HG03521 (cell line): Measurements from ENCODE around the gene NUB1.

Experiments used
- ATAC-seq: cut with Tn5 transposase; IDR thresholded peaks from one replicate; pipeline ENCODE4 v1.9.1; 2021; ENCODE audit warnings: mild to moderate bottlenecking, moderate library complexity; ENCODE audit not compliant: unreplicated experiment

Gene NUB1

DNA sequence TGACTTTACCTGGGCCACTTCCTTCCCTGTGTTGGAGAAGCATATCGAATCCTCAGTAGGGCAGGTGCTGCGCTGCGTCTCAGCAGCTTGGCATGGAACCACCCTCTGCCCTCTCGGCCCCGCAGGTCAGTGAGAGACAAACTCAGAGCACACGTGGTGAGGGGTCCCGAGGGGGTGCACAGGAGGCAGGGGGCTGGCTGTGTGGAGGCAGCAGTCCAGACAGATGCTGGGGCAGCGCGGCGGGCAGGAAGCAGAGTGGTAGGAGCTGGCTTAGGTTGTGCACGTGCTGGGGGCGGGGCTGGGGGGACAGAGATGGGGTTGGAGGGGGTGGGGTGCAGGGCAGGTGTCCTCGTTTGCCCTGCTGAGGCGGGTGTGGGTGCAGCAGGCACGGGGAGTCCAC is 33.1 kb downstream of the NUB1 start:
- no peak for ATAC-seq

DNA sequence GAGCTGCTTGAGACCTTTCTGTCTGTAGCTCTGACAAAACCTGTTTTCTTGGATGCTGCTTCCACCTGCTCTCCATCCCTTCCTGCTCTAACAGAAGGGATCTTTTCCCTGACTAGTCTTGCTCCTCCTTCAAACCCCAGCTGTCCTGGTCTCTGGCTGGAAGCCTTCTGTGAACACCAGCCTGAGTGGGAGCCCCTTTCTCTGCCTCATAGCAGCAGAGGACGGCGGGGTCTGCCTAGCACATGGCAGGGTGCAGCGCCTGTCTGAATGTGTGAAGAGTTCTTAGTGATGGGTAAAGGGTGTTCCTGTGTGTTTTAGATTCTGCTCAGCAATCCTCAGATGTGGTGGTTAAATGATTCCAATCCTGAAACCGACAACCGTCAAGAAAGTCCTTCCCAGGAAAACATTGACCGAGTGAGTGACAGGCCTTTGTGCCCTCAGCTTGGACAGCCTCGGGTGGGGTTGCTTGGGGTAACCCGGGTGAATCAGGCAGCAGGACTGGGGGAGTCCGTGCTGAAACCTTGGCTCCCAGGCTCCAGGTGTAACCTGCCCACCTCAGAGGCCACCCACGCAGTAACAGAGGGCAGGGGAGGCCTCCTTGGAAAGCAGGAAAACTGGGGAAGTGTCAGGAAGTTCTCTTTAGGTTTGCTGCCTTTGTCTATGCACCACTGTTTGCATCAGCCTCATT is 34.1 kb downstream of the NUB1 start:
- ATAC-seq, result no peak

DNA sequence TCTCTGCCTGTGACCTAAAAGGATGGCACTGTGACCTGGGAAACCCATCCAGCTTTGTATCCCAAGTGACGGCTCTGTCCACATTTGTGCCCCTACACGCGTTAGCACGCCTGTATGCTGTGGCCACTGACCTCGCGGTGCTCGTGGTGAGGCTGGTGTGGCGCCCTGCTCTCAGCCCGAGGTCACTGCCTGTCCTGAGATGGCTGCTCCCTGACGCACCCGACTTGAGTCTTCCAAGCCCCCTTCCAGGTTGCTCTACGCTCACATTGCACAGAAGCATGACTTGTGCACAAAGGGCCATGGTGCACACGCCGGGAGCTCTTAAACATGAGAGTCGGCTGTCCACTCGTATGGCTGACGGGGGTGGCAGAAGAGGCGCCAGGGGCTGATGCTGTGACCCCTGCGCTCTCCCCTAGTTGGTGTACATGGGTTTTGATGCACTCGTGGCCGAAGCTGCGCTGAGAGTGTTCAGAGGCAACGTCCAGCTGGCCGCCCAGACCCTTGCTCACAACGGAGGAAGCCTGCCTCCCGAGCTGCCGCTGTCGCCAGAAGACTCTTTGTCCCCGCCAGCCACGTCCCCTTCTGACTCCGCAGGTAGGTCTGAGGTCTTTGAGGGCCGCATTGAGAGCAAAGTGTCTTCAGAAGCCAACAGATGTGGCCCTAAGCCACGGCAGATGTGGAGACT is 34.7 kb downstream of the NUB1 start:
- ATAC-seq, result no peak

DNA sequence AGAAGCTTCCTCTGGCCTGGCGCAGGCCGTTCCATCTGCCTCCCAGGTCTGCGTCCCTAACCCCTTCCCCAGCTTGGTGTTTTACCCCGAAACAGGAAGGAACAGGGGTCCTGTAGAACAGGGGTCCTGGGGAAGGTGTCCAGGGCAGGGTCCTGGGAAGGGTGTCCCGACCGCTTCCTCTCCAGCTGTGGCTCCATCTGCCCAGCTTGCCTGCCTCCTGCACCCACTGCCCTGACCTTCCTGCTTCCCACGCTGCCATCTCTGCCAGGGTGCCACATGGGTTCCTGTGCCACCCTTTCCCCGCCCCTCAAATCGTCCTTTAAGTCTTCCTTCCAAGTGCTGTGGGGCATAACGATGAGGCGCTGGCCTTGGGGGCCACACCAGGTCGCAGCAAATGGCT is 35.8 kb downstream of the NUB1 start:
- no peak for ATAC-seq

- no peak for ATAC-seq
These were observed 36.4 kb downstream of the NUB1 start for GRCh38 chr7:151378011-151378410.

DNA sequence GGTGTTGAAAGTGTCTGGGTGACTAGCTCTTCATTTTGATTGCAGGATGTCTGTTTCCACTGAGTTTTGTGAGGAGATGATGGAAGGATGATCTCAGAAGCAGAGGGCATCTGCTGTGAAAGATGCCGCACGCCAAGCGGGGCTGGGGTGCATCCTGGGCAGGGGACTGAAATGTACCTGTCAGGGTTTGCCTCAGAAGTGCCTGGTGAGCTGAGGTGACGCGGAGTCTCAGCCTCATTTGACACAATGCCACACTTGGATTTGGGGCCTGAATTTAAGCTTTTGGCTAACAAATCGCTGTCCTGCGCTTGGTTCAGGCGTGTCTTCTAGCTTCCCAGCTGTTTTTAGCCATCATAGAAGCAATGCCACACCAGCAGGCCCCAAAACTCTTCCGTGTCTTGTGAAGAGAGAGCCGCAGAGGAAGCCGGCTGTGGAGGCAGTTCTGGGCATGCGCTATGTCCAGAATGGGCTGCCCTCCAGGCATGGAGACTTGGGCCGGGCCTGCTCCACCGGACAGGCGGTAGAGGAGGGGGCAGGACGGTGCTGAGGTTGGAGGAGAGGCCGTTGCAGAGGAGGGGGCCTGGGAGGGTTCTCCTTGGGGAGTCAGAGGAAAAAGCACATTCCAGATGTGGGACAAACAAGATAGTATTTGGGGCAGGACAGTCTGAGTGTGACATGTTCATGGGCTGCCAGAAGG is 37.0 kb downstream of the NUB1 start:
- no peak for ATAC-seq

DNA sequence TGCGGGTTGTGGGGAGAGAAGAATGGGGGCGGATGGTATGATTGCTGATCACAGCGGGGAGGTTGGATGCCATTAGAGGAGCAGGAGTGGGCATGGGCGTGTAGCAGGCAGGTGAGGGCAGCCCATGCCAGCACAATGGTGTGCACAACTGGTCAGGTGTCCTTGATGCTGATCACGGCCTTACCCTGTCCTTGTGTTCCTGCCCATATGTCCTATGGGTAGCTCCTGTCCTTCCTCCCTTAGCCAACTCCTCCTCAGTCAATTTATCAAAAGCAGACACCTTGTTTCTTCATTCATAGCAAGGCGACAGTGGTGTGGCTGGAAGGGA is 37.5 kb downstream of the NUB1 start:
- ATAC-seq, result no peak

DNA sequence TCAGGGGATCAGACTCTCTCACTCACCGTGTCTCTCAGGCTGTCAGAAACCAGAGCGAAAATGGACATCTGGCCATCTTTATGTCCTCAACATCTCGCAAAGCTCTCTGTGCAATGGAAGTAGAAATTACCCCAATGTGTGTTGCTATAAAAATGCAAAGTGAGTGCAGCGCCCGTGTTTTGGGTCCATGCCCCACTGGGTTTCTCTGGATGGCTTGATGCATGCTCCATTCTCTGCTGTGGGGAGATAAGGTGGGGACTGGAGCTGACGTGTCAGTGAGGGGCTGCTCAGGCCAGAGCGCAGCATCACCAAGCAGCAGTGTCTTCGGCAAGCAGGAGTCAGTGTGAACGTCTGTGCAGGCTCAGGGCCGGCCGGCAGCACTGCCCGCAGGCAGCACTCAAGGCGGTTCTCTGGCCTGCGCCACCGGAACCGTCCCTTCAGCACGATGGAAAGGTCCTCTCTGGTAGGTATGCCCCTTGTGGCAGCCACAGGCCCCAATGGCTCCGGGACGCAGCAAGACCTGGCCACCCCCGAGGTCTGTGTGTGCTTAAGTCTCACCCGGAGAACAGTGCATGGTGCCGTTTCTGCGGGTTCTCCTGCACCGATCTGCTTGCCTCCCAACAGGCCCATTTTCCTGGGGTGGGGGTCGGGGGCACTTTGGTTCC is 38.1 kb downstream of the NUB1 start:
- no peak for ATAC-seq

DNA sequence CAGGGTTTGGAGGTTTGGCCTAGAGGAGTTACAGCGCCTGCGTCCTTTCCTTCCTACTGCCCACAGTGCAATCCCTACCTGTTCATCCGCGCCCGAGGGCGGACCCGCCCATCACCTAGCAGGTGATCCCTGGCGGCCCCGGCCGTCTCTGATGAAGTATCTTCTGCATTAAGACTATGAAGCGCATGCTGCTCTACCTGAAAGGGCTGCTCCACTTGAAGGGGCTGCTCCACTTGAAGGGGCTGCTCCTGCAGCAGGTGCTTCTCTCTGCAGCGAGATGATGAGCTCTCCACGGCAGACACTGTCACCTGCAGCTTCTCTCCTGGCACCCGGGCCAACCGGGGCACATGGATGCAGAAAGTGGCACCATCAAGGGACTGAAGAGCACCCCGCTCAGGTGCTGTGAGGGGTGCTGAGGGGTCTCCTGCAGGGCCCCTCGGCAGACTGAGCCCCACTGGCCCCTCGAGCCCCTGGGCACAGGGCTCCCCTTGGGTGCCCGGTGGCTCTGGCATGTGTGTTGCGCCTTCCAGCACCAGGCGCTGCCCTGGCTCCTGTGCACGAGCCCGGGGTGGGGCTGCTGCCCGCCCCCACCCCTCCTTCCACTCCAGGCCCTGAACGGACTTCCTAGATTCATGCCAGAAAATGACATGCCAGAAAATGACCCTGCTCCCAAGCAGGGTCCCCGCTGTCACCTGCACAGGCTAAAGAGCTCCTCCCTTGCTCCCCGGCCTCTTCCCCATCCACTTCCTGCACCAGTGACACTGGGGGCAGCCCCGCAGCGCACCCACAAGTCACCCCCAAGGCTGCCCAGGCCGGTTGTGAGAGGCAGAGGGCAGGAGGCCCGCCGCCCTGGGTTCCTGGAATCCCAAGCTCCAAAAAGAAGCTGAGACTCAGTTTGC is 38.8 kb downstream of the NUB1 start:
- ATAC-seq, result no peak

GRCh38 chr7:151381098-151381347 is 39.4 kb downstream of the NUB1 start:
- no peak for ATAC-seq

- ATAC-seq, result peak; percentile 37
These were observed 39.9 kb downstream of the NUB1 start for GRCh38 chr7:151381348-151382078.

DNA sequence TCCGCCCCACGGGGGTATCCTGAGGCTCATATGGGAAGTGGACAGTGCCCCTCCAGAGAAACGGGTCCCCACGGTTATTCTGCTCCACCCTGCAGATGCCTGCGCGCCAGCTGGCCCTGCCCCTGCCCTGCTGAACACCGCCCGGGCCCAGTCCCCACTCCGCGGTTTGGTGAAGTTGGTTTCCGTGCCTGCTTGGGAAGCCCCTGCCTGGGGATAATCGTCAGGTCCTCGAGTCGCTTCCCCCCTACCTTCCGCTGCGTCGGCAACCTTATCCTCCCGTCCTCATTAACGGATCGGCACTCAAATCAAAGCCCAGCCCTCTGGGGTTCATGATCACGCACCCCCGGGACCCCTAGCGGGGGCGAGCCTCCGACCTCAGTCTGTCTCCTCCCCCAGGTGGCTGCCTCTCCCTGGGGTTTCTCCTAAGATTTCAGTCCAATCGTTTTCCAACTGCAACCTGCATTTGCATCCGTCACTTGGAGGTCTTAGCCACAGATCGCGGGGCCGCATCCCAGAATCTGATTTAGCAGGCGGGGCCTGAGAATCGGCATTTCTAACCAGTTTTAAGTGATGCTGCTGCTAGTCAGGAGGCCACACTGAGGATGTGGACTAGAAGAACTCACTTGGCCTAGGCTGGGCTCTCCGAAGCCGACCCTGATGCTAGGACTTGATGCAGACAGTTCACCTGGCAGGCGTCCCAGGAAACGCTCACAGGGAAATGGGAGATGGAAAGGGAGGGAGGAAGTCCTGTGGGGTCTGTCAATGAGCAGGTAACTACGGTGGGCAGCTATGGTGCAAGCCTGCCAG is 40.7 kb downstream of the NUB1 start:
- ATAC-seq, result no peak

- no peak for ATAC-seq
These were observed 42.2 kb downstream of the NUB1 start for GRCh38 chr7:151383638-151384351.

DNA sequence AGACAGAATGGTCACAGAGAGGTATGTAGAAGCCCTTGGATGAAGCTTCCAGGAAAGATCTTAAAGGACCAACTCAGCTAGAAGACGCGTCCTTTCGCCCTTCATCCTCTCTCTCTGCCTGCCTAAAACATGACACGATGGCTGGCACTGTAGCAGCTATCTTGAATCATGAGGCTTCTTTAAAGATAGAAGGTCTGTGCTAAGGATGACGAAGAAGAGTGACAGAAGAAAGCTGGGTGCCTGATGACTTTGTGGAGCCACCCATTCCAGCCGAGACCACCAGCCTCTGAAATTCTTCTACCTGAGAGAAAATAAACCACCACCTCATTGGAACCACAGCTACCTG is 42.7 kb downstream of the NUB1 start:
- ATAC-seq, result no peak

- ATAC-seq, result no peak
These were observed 43.4 kb downstream of the NUB1 start for GRCh38 chr7:151384776-151385625.

DNA sequence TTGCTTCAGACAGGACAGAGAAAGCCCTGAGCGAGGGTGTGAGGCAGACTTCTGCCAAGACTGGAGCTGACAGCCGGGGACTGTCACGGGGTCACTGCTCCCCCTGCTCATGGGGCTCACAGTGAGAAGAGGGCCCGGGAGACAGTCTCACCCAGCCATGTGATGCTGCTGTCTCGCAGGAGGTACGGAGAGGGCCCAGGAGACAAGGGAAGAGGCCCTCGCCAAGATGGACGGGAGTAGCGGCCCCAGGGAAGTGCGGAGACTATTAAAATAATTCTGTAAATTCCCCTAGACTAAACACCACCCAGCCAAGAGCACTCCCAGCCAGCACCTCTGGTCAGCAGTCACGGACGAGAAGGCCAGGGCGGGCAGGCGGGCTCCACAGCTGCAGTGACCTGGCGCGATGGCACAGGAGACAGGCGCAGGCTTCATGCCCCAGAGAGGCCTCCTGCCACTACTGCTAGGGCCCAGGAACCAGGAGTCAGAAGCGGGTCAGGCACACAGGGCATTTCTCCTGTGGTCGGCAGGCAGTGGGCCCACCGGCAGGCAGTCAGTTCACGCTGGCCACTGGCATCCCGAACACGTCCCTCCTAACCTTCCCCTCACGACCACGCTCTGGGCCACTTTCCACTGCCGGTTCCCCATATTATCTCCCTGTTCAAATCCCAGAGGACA is 44.2 kb downstream of the NUB1 start:
- ATAC-seq, result no peak

- no peak for ATAC-seq
These were observed 44.9 kb downstream of the NUB1 start for GRCh38 chr7:151386301-151387160.
